ENCODE results near the gene TGM2. TPM values are rescaled to one million over a fixed set of nuclear protein-coding genes. Genes with fewer than 3 reads are reported as not detected.

TGM2 gene
- polyA plus RNA-seq, 2 of the 4 experiments (the other 2 are of a cell fraction): 173 to 441 TPM

- POLR2A ChIA-PET: interaction anchor here (1.3 kb wide), 1 partner anchor 20 kb away, joined by 4 read pairs; no protein-coding TSS in a partner anchor
- DNase-seq (ENCODE audit: low read depth in 1 of 2, low spot score in 1 of 2): no peak
- CTCF ChIA-PET: interaction anchor here (1.0 to 7.7 kb wide), 7 partner anchors 15 to 92 kb away, joined by 3 to 57 read pairs (median 8); no protein-coding TSS in a partner anchor
- H3K4me3 ChIP-seq: no peak overlapping the region
- peak overlapping the region in 1 of 2 experiments; percentile 82; a peak in 3 of 6 replicates for H3K27ac ChIP-seq
- no peak overlapping the region for H3K4me2 ChIP-seq
- H3K4me1 ChIP-seq: peaks cover 48% of the 10 kb centered on the region
- ATAC-seq: no peak
- FAIRE-seq: no peak
- TF ChIP-seq ELK1 (IDR thresholded peaks at IDR 0.05; ENCODE audit: low read depth, low read length) (no peak), TFCP2L1 (CRISPR knock-in tag; IDR thresholded peaks at IDR 0.05) (no peak), FOSL2 (IDR thresholded peaks at IDR 0.05) (no peak), FOSL2 (CRISPR knock-in tag; IDR thresholded peaks at IDR 0.05) (no peak)
- no peaks in the 10 kb centered on the region for H3K9me3 ChIP-seq
- WGBS (ENCODE audit: missing lambda C conversion rate): 91% methylated on average over 15 of the region's 15 CpGs
These were observed 35.0 kb downstream of the TGM2 start for GRCh38 chr20:38129893-38130609.

- DNase-seq (ENCODE audit: low read depth in 1 of 2, low spot score in 1 of 2): no peak
- no peak overlapping the region for H3K4me3 ChIP-seq
- WGBS (ENCODE audit: missing lambda C conversion rate): 87% methylated on average over 6 of the region's 6 CpGs
- no peaks in the 10 kb centered on the region for H3K9me3 ChIP-seq
- CTCF ChIA-PET: interaction anchor here (1.0 to 7.7 kb wide), 5 partner anchors 9 to 92 kb away, joined by 3 to 57 read pairs (median 8); no protein-coding TSS in a partner anchor
- POLR2A ChIA-PET: interaction anchor here (1.3 kb wide), 1 partner anchor 19 kb away, joined by 4 read pairs; no protein-coding TSS in a partner anchor
- H3K4me2 ChIP-seq: no peak overlapping the region
- peak overlapping the region in 1 of 2 experiments; percentile 82; a peak in 3 of 6 replicates for H3K27ac ChIP-seq
- peaks cover 45% of the 10 kb centered on the region for H3K4me1 ChIP-seq
- no peak for FAIRE-seq
- ATAC-seq: no peak
- TF ChIP-seq ZNF302 (CRISPR knock-in tag; IDR thresholded peaks at IDR 0.05) (no peak), RFX5 (IDR thresholded peaks at IDR 0.05) (no peak), POLR2AphosphoS2 (conservative IDR thresholded peaks at IDR 0.05; ENCODE audit: low read length) (no peak), CBX2 (IDR thresholded peaks at IDR 0.05; ENCODE audit: borderline replicate concordance, low read depth) (no peak), BCL3 (IDR thresholded peaks at IDR 0.05) (no peak), SREBF2 (IDR thresholded peaks at IDR 0.05) (no peak), ESRRA (IDR thresholded peaks at IDR 0.05; ENCODE audit: borderline replicate concordance, low read length) (no peak), USF2 (IDR thresholded peaks at IDR 0.05) (no peak), RCOR1 (IDR thresholded peaks at IDR 0.05; ENCODE audit: low read depth, low read length) (no peak), FOSL2 (IDR thresholded peaks at IDR 0.05) (no peak), FOSL2 (CRISPR knock-in tag; IDR thresholded peaks at IDR 0.05) (no peak), TP53 (CRISPR knock-in tag; IDR thresholded peaks at IDR 0.05) (no peak)
These were observed 35.7 kb downstream of the TGM2 start for GRCh38 chr20:38129248-38129865.

DNA sequence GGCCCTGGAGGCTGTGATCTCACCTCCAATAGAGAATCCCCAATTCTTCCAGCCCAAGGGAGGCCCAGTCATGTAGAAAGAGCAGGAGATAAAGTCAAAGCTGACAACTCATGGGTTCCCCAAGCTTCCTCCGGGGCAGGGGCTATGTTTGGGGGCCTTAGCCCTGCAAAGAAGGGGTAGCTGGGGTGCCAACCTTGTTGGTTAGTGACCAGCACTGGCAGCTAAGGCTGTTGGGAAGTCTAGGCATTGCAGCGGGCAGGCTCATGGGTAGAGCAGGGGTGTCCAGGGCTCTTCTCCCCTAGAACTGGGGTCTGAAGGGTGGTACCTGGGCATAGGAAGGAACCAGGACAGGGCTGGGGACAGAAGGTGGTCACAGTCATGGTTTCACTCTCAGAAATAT, 36.4 kb downstream of the TGM2 start:
- Histone ChIP-seq H3K4me1 (peaks cover 42% of the 10 kb centered on the region), H3K4me3 (no peak overlapping the region), H3K9me3 (no peaks in the 10 kb centered on the region), H3K4me2 (no peak overlapping the region), H3K27ac (peak overlapping the region; percentile 34 to 82; a peak in 3 of 6 replicates)
- DNase-seq (ENCODE audit: low read depth in 1 of 2, low spot score in 1 of 2) (no peak), ATAC-seq (no peak), FAIRE-seq (no peak)
- TF ChIP-seq CHD4 (IDR thresholded peaks at IDR 0.05; ENCODE audit: borderline replicate concordance) (no peak), RNF2 (IDR thresholded peaks at IDR 0.05; ENCODE audit: borderline replicate concordance, low read depth) (no peak), CTCF (IDR thresholded peaks at IDR 0.05) (no peak), MAX (IDR thresholded peaks at IDR 0.05) (no peak), USF2 (IDR thresholded peaks at IDR 0.05) (no peak), GATA3 (IDR thresholded peaks at IDR 0.05; ENCODE audit: borderline replicate concordance) (no peak), TP53 (CRISPR knock-in tag; IDR thresholded peaks at IDR 0.05) (no peak), NR3C1 (IDR thresholded peaks at IDR 0.05) (no peak), KDM1A (IDR thresholded peaks at IDR 0.05; ENCODE audit: low read depth) (no peak), BHLHE40 (IDR thresholded peaks at IDR 0.05; ENCODE audit: low read depth, low read length) (no peak), HOXB13 (CRISPR knock-in tag; IDR thresholded peaks at IDR 0.05; ENCODE audit: low read depth) (no peak), NFE2L2 (conservative IDR thresholded peaks at IDR 0.05; ENCODE audit: low read length) (no peak), ELK1 (IDR thresholded peaks at IDR 0.05; ENCODE audit: low read depth, low read length) (no peak)
- CTCF ChIA-PET: interaction anchor here (1.0 to 7.7 kb wide), 6 partner anchors 10 to 93 kb away, joined by 3 to 57 read pairs (median 5); no protein-coding TSS in a partner anchor
- 87% methylated on average over 2 of the region's 2 CpGs for WGBS (ENCODE audit: missing lambda C conversion rate)
- POLR2A ChIA-PET: no interaction called here
